Smooth muscle cell (in vitro differentiated cells): ENCODE results near the gene MRPS27. TPM values are rescaled to one million over a fixed set of nuclear protein-coding genes. Genes with fewer than 3 reads are reported as not detected.
"Not testable (repeated sequence)": the region's sequence is repeated elsewhere in the genome, so short reads cannot be mapped to it uniquely, and the experiment has no call there.

Experiments used
- DNase-seq: peaks from one replicate; lab custom pipeline; 2025; ENCODE audit not compliant: unreplicated experiment; lab: John Stamatoyannopoulos, UW
- H2AFZ ChIP-seq: fragments of 200-600 bp; sonication (generic); 2 replicates; pipeline ENCODE4 v1.6.0; 2016; ENCODE audit warnings: antibody characterized with exemption, low read depth, mild to moderate bottlenecking
- H3F3A ChIP-seq: fragments of 200-600 bp; sonication (generic); 2 replicates; pipeline ENCODE4 v1.6.0; 2017; ENCODE audit warnings: antibody characterized with exemption, low read depth
- H3K27ac ChIP-seq: fragments of 200-600 bp; sonication (generic); 2 replicates; pipeline ENCODE4 v1.5.1; 2016; ENCODE audit warnings: low read depth, mild to moderate bottlenecking
- H3K27me3 ChIP-seq: fragments of 200-600 bp; sonication (generic); 2 replicates; pipeline ENCODE4 v1.6.1; 2016; ENCODE audit warnings: low read depth, mild to moderate bottlenecking
- H3K36me3 ChIP-seq: fragments of 200-600 bp; sonication (generic); 2 replicates; pipeline ENCODE4 v1.5.1; 2016; ENCODE audit warnings: low read depth
- H3K4me1 ChIP-seq: fragments of 200-600 bp; sonication (generic); 2 replicates; pipeline ENCODE4 v1.5.1; 2016; ENCODE audit warnings: low read depth
- H3K4me2 ChIP-seq: fragments of 200-600 bp; sonication (generic); 2 replicates; pipeline ENCODE4 v1.6.0; 2016; ENCODE audit warnings: mild to moderate bottlenecking
- H3K4me3 ChIP-seq: fragments of 200-600 bp; sonication (generic); 2 replicates; pipeline ENCODE4 v1.5.1; 2016; ENCODE audit warnings: mild to moderate bottlenecking
- H3K79me2 ChIP-seq: fragments of 200-600 bp; sonication (generic); 2 replicates; pipeline ENCODE4 v1.6.0; 2016; ENCODE audit warnings: low read depth, mild to moderate bottlenecking
- H3K9ac ChIP-seq: fragments of 200-600 bp; sonication (generic); 2 replicates; pipeline ENCODE4 v1.6.0; 2016; ENCODE audit warnings: low read depth
- H3K9me3 ChIP-seq: fragments of 200-600 bp; sonication (generic); replicated peaks from 2 replicates; pipeline ENCODE4 v1.5.1; 2016; ENCODE audit warnings: low read depth
- H4K20me1 ChIP-seq: fragments of 200-600 bp; sonication (generic); 2 replicates; pipeline ENCODE4 v1.6.0; 2016; ENCODE audit warnings: low read depth
- WGBS: methylation state at CpG from one replicate; pipeline ENCODE4 v1.1.7; 2016; ENCODE audit warnings: low lambda C conversion rate; 5-methylcytosine and 5-hydroxymethylcytosine counted together
- polyA plus RNA-seq: library from polyadenylated mRNA; unstranded; fragments of >200 nt; fragmentation: Nextera tagmentation; extraction: Ambion mirVana; gene quantifications from 2 replicates; pipeline ENCODE4 v1.2.1, GENCODE V29; 2016
- total RNA-seq: library from RNA; depleted of rRNA; stranded (reverse); fragments of >200 nt; gene quantifications from 2 replicates; pipeline ENCODE4 v1.2.3, GENCODE V29; 2014
- TF ChIP-seq, protein P1 (sequence below): fragments of 200-600 bp; sonication (generic); IDR thresholded peaks from 2 replicates; pipeline ENCODE4 v1.5.1; 2017; ENCODE audit warnings: borderline replicate concordance, mild to moderate bottlenecking, antibody characterized with exemption; ENCODE audit not compliant: insufficient read depth, poor library complexity, severe bottlenecking

MRPS27 gene
- total and polyA plus RNA-seq, 2 experiments from 2014 or later, result 36.7 to 38.3 TPM

DNA sequence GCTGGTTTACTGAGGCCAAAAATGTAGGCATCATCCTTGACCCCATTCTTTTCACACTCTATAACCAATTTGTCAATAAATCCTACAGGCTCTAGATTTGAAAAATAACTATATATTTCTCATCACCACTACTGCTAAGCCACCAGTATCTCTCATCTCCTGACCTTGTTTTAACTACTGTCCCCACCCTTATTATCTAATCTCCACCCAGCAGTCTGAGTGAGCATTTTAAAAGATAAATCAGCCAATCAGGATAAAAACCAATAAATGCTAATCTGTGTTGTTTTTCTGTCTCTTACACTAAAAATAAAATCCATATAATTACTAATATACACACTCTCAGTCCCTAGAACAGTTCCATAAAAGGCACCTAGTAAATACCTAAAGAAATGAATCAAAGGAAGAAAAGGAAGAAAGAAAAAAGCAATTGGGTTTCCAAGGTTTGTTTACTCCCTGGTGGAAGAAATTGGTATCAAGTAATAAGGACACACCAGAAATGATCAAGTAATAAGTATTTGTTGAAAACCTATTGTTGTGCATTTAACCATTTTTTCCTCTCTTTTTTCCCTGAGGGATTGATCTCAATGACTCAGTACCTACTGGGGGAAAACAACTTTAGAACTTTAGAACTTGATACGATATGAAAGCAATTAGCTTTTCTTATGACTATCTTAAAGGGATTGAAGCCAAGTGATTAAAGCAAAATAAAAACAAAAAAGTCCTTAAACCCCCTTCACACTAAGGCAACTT, 19.3 kb downstream of the MRPS27 start:
- H3K27me3 ChIP-seq, result no peaks in the 10 kb centered on the region
- H3K36me3 ChIP-seq, result peaks cover 4% of the 10 kb centered on the region
- H3F3A ChIP-seq, result no peaks in the 10 kb centered on the region
- no peak overlapping the region for H3K27ac ChIP-seq
- H3K4me2 ChIP-seq, result no peak overlapping the region
- no peak overlapping the region for H3K9ac ChIP-seq
- H3K4me1 ChIP-seq, result peaks cover 36% of the 10 kb centered on the region
- no peaks in the 10 kb centered on the region for H3K9me3 ChIP-seq
- 83% methylated on average over 1 of the region's 1 CpG for WGBS
- H3K79me2 ChIP-seq, result peaks cover 57% of the 10 kb centered on the region
- DNase-seq, result no peak
- TF ChIP-seq, protein P1, sequence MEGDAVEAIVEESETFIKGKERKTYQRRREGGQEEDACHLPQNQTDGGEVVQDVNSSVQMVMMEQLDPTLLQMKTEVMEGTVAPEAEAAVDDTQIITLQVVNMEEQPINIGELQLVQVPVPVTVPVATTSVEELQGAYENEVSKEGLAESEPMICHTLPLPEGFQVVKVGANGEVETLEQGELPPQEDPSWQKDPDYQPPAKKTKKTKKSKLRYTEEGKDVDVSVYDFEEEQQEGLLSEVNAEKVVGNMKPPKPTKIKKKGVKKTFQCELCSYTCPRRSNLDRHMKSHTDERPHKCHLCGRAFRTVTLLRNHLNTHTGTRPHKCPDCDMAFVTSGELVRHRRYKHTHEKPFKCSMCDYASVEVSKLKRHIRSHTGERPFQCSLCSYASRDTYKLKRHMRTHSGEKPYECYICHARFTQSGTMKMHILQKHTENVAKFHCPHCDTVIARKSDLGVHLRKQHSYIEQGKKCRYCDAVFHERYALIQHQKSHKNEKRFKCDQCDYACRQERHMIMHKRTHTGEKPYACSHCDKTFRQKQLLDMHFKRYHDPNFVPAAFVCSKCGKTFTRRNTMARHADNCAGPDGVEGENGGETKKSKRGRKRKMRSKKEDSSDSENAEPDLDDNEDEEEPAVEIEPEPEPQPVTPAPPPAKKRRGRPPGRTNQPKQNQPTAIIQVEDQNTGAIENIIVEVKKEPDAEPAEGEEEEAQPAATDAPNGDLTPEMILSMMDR, result no peak
- H4K20me1 ChIP-seq, result no peaks in the 10 kb centered on the region
- H2AFZ ChIP-seq, result no peak overlapping the region
- no peak overlapping the region for H3K4me3 ChIP-seq

DNA sequence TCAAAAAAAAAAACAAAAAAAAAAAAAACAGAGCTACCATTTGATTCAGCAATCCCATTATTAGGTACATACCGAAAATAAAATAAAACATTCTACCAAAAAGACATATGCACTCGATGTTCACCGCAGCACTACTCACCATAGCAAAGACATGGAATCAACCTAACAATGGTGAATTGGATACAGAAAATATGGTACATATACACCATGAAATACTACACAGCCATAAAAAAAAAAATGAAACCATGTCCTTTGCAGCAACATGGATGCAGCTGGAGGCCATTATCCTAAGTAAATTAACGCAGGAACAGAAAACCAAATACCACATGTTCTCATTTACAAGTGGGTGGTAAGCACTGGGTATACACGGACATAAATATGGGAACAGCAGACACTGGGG, 21.3 kb downstream of the MRPS27 start:
- no peak overlapping the region for H3K4me2 ChIP-seq

DNA sequence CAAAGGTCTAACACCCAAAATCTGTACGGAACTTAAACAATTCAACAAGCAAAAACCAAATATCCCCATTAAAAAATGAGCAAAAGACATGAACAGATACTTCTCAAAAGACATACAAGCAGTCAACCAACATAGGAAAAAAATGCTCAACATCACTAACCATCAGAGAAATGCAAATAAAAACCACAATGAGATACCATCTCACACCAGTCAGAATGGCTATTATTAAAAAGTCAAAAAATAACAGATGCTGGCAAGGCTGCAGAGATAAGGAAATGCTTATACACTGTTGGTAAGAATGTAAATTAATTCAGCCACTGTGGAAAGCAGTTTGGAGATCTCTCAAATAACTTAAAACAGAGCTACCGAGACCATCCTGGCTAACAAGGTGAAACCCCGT, 21.9 kb downstream of the MRPS27 start:
- not testable (repeated sequence) for H3K9me3 ChIP-seq, DNase-seq, H4K20me1 ChIP-seq, H3K27ac ChIP-seq, H3K27me3 ChIP-seq, H2AFZ ChIP-seq, H3K36me3 ChIP-seq, H3K4me3 ChIP-seq, H3K9ac ChIP-seq, H3F3A ChIP-seq, H3K4me2 ChIP-seq
- Histone ChIP-seq H3K4me1 (peaks cover 26% of the 10 kb centered on the region), H3K79me2 (peaks cover 31% of the 10 kb centered on the region)
- WGBS, result 90% methylated on average over 3 of the region's 3 CpGs

More for the DNA sequence above, 21.3 kb downstream of the MRPS27 start:
- Histone ChIP-seq H3K27me3 (no peaks in the 10 kb centered on the region), H3F3A (no peaks in the 10 kb centered on the region), H3K4me1 (peaks cover 28% of the 10 kb centered on the region), H3K9me3 (no peaks in the 10 kb centered on the region), H3K9ac (no peak overlapping the region), H4K20me1 (no peaks in the 10 kb centered on the region), H2AFZ (no peak overlapping the region), H3K27ac (no peak overlapping the region), H3K36me3 (peaks cover 9% of the 10 kb centered on the region), H3K79me2 (peaks cover 36% of the 10 kb centered on the region), H3K4me3 (no peak overlapping the region)
- TF ChIP-seq, protein P1, result no peak
- no peak for DNase-seq
- WGBS, result 99% methylated on average over 5 of the region's 5 CpGs

DNA sequence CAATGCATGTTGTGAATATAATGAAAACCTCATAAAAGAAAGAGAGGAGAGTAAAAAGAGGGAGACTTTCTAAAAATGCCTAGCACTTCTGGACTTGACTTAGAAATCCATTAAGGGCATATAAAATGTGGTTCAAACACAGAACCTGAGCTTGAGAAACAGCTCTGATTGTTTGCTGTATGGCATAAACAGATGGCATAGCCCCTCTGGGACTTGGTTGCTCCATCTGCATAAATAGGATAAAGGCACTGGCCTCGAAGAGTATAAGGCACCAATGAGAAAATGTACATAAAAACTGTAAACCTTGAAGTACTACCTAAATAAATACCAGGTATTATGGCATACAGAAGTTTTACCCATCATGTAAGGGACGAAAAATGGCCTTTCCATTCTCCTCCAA, 23.8 kb downstream of the MRPS27 start:
- Histone ChIP-seq H4K20me1 (no peaks in the 10 kb centered on the region), H2AFZ (no peak overlapping the region), H3K4me1 (peaks cover 8% of the 10 kb centered on the region), H3K79me2 (peaks cover 16% of the 10 kb centered on the region), H3K4me3 (no peak overlapping the region), H3F3A (no peaks in the 10 kb centered on the region), H3K9me3 (no peaks in the 10 kb centered on the region), H3K9ac (no peak overlapping the region), H3K27ac (no peak overlapping the region), H3K27me3 (no peaks in the 10 kb centered on the region), H3K4me2 (no peak overlapping the region), H3K36me3 (peaks cover 9% of the 10 kb centered on the region)
- no peak for DNase-seq
- TF ChIP-seq, protein P1, result no peak
- WGBS, result 96% methylated on average over 2 of the region's 2 CpGs
